Hematopoietic multipotent progenitor cell treated with erythropoietin and hydrocortisone succinate and interleukin-3 and kit ligand, for 17 days (in vitro differentiated cells): Measurements from ENCODE around the gene PAX2.

Experiments
- DNase-seq: peaks from one replicate; pipeline ENCODE4 v3.0.0-alpha.2; 2015; ENCODE audit warnings: low spot score

PAX2 gene

DNA sequence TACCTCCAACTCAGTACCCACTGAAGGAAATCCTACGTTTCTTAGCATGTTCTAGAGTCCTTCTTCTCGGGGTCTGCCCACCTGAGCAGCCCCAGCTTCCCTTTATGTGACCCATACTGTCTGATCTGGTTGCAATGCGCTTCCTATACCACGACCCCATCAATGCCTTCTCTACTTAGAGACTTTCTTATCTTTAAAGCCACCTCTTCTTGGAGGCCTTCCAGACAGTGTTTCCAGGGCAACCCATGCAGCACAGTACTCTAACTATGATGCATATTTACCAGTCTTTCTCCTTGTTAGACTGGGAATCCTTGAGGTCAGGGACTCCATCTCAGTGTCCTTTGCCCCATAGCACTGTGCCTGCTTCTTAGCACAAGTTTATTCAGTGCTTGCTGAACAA, 112.9 kb downstream of the PAX2 start:
- DNase-seq: no peak

DNA sequence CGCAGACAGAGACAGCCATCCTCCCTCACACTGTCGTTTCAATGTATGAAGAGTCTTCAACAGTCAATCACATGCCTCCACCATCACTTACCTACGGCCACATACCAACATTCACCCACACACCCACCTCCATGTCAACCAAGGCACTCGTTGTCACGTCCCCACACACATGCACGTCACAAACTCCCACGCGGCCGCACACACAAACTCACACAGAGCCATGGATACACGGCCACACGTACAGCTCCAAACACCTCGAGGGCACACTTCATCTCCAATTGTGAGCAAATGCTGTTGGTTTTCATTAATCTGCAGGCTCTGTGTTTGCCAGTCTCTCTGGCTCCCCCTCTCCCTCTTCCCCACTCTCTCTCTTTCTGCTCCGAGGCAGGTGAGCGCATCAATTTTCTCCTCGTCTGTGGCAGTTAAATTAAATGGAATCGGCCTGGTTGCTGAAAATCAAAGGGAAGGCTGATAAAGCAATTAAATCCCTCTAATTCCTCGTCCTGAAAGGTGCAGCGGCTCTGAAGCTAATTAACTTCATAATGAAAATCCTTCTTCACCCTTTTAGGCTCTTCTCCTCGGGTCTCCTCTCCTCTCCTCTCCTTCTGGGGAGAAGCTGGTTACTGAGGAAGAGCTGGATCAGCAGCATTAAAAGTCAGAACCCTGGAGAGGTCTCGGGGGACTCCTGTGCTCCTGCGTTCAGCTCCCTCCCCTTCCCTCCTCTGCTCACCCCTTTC, 113.5 kb downstream of the PAX2 start:
- no peak for DNase-seq

DNA sequence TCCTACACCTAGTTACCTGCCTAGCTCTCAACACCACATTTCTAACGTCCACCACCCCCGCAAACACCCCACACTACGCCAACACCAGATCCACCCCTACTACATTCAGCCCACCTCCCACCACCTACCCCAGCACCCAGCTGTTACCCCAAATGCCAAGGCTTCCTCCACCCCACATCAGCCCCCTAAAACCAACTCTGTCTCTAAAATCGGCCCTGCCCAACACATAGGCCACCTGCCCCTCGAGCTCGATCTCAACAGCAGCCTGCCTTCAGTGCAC, 114.0 kb downstream of the PAX2 start:
- DNase-seq: no peak

DNA sequence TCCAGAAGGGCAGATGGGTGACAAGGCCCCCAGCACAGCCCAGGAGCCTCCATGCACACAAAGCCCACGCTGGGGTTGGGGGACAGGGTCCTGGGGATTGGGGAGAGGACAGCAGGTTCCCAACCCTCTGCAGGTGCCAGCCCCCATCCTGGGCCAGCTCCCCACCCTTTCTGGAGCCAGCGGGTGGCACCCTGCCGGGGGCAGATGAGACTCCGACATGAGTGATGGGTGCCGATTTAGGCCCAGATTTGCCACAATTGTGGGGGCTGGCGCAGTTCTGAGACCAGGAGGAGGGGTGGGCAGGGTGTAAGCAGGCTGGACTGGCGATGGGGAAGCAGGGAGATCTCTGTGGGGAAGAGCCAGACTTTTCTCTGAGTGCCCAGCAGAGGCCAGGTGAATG, 118.1 kb downstream of the PAX2 start:
- no peak for DNase-seq

DNA sequence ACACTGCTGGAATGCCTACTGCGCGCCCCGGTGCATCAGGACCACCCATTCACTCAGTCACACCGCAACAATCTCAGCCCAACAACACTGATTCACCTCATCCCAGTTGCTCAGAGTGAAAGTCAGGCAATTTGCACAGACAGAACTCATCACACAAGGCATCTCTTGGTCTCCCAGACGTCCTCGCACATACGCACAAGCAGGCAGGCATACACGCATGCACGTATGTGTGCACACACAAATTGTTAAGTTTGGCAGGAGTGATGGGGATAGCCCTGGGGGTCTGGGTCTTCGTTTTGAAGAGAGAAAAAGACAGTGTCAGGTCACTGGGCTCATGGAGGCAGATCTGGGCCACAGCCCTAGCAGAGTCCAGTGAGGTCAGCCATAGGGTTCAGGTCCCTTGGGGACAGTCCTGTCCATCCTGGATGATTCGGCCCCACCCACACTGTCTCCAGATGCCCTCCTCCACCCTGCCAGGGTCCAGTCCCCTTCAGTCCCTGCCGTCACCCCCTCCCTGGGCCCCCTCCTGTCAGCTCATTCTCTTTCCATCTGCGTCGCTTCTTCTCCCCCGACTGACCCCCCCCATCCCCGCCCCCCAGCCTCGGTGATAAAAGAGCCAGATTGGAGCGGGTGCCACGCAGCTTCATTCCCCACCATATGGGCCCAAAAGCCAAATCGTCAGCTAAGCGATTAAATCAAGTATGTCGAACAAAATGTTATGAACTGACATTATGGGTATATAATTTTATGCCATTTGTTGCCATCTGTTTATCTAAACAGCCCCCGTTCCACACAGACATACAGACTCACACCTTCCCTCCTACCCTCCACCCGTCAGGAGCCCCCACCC, 118.9 kb downstream of the PAX2 start:
- no peak for DNase-seq

DNA sequence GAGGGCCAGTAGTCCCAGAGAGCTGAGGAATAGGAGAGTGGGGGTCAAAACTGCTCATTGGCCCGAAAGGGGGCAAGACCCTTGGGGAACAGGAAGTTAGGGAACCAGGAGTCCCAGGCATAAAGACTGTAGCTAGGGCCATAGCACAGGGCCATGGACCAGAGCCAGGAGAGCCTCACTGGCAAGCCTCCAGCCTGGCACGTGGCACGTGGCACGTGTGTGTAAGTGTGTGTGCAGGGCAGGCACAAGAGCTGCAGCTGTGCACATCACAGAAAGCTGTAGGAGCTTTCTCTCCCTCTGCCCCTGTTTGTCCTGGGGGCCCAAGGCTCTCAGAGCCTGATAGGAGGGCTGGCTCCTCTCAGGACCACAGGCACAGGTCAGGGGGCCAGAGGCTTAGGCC, 119.6 kb downstream of the PAX2 start:
- DNase-seq: no peak

DNA sequence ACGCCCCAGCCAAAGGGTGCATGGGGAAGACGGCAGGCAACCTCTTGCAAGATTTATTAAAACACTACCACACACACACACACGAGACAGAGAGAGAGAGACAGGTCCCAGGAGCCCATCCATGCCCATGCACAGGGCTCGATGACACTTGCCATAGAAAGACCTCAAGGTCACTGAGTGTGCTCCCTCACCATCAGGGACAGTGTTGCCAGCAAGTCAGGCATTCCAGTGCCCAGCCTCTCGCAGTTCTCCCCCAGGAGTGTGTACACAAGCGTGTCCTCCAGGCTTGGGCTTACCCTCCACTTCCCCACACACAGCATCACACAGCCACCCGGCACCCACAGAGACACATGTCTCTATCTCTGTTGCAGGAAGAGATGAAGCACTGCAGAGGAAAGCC, 120.6 kb downstream of the PAX2 start:
- no peak for DNase-seq

DNA sequence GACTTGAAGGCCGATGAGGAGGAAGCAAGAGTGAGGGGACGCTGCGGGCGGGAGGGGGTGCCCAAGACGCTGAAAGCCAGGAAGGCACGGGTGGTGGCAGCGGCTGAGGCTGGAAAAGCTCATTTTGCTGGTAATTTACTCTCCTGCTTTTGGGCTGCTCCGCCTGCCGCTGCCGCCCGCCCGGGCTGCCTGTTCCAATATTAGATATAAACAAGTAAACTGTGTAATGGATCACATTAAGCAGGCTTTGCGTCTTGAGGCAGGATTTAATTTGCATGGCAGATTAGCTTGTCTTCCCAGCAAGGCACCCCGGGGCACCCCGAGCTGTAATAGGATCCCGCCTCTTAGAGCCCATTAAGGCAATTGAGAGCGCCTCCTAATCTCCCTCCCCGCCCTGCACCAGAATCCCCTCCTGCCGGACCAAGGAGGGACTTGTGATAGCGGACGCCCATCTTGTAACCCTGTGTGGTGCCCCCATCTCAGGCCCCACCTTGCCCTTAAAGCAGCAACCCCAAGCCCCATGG, 121.3 kb downstream of the PAX2 start:
- DNase-seq: no peak

DNA sequence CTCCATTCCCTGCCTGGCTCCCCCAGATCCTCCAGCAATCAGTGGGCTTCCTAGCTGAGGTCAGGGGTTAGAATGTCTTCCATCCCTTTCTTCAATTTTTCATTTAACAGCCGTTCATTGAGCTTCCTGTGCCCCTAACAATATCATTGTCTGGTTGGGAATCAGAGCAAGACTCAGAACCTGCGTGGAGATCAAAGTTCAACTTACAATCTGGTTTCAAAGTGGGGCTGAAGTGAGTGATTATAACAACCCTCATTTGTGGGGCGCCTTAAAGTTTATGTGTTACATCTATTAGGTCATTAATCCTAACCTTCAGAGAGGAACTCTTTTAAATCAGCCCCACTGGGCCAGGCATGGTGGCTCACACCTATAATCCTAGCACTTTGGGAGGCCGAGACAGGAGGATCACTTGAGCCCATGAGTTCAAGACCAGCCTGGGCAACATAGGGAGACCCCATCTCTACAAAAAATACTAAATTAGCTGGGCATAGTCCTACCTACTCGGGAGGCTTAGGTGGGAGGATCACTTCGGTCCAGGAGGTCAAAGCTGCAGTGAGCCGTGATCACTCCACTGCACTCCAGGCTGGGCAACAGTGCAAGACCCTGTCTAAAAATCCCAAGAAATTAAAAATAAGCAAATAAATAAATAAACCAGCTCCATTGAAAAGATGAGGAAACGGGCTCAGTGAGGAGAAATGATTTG, 122.0 kb downstream of the PAX2 start:
- DNase-seq: no peak

DNA sequence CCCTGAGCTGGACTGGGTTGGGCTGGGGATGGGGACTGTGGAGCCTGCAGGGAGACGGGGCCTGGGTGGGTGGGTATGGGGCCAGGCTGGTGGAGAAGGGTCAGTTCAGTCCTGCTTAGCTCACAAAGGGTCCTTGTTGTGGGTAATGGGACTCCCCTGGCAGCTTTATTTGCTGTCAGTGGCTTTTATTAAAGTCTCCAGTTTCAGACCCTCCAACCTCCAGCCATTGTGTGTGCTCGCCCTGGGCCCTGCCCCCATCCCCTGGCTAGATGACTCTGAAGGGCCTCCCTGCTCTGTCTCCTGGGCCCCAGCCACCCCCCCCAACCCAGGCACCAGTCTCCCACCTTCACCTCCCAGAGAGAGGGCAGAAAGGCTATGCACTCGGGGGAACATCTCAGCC, 123.0 kb downstream of the PAX2 start:
- DNase-seq: no peak

DNA sequence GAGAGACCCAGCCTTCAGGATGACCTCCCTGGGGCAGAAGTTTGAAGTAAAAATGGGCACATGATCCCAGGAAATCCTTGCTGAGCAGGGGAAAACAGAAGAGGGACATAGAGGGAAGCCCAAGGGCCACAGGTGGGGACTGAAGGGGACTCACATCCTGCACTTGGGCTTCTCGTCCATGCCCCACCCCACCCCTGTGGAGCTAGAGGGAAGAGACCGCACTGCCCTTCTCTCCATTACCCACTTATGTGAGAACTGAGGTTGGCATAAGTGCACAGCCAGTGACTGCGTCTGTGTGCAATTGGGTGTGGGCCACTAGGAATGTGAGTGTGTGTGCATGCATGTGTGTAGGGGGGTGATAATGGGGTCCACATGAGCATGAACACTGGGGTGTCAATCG, 124.0 kb downstream of the PAX2 start:
- DNase-seq: no peak

DNA sequence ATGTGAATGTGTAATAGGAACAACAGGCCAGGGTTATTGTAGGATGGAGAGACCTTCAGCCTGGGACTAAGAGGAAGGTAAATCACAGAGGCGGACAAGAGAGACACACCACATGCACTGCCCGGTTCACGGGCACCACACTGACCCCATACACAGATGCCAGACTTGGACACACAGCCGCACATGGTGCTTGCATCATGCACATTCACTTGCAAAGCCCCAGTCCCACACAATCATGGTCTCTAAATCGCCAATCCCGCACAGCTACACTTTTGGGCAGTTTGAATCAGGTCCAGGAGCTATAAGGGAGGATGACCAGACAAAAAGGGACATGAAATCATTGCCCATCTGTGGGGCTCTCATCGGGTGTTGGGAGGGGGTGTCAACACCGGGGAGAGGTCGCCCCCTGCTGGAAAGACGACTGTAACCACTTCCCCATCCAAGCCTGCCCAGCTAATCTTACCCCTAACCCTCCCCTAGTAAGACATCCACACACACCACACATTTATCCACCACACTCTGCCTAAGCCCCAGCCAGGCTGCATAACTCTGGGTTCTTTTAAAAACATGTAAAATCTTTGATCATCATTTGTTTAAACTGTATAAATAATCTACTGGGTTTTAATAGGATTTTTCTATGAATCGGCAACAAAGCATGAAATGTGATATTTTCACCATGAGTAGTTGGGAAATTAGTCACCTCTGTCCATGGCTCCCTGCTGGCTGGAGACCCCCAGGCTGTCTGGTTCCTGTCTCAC, 126.8 kb downstream of the PAX2 start:
- peak; percentile 9 for DNase-seq

DNA sequence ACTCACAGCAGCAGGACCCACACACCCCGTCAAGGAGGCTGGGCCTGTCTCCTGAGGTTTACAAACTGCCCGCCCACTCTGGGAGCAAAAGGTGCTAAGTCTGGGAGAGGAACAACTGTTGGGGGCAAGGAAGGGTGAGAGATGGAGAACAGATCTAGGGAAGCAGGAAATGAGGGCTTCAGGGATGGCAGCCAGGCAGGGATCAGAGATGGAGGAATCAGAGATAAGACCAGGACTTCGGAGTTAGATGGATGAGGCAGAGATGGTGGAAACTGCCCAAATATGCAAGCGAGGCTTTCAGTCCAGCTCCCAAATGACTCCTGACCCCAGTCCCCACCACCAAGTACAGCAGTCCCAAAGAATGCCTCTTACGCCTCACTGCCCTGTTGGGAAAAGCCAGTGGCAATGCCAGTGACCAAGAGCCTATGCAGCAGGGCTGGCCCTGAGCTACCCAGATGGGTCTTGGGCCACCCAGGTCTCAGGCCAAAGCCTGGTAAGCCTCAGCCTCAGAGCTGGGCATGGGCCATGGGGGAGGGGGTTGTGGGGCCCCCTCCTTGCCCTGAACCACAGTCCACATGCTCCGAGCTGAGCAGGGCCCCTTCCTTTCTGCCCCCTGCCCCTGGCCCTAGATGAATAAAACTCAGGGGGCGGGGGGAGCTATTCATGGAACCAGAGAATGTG, 127.9 kb downstream of the PAX2 start:
- no peak for DNase-seq

DNA sequence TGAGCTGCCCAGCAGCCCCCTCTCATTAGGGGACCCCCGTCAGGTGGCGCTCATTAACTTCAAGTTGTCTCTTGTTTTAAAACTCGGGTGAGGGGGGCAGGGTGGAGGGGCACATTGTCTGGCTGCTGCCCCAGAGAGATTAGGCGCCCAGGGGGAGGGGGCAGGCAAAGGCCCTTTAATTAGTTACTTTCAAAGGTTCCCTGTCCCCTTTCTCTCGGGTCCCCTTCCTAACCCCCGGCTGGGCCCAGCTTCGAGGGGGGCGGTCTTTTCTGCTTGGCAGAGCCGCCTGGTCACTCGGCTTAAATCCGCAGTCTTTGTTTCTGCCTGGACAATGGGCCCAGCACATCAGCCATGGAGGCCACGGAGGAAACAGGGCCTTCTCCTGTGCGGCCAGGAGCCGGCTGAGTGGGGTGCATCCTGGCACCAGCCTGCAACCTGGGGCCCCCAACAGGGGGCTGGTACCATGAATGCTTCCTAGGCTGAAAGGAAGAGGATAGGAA, 128.5 kb downstream of the PAX2 start:
- no peak for DNase-seq

DNA sequence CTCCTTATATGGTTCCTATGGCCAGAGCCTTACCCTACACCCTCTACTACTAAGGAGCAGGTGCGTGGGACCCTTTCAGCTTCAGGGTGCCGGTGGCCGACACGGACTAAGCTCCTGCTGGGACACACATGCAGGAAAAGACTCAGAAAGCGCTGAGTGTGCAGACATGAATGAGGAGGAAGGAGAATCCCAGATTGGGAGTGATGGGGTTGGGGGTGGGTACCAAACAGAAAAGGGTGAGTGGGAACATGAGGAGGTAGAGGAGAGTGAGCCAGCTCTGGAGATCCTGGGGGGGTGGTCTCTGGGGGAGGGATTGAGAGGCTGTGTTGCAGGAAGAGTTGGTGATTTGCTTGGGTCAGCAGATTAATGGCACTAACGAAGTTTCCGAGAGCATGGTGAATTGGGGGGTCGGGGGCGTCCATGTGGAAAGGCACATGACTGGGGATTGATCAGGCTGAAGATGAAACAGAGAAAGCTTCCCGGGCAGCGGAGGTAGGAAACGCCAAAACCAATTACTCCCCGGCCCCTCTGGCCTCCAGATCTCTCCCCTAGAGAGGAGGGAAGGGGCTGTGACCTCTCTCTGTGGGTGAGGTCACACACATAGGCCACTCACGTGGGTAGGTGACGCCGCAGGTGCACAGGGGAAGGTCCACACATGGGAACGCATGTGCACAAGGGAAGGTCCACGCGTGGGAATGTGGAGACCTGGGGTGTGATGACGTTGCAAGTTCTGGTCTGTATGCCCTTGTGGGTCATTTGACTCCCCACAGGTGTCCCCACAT, 129.5 kb downstream of the PAX2 start:
- no peak for DNase-seq

DNA sequence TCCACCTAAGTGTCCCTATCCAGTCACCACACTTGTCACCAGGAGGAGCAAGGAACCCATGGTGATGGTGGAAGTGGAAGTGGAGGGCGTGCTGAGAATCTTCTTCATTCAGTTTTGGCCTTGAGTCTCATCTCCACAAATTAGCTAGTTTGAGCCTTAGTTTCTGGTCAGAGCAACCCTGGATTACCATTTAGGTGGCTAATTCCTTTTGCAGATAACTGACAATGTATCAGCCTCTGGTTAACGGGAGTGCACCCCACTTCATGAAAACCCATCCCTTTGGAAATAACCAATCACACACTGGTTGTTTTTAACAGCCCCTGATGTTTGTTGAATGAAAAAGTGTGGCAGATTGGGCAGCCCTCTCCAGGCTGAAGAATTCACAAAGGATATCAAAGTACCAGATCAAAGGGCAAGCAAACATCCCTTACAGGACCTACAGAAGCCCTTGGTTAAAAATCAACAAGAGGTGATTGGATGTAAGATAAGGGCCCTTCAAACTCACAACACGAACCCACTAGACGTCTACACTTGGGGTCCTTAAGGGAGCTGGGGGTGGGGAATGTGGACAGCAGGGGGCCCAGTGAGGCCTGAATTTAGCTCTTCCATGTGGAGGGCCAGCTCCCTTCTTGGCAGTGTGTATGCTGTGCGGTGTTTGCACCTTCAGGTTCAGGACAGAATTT, 130.2 kb downstream of the PAX2 start:
- no peak for DNase-seq

DNA sequence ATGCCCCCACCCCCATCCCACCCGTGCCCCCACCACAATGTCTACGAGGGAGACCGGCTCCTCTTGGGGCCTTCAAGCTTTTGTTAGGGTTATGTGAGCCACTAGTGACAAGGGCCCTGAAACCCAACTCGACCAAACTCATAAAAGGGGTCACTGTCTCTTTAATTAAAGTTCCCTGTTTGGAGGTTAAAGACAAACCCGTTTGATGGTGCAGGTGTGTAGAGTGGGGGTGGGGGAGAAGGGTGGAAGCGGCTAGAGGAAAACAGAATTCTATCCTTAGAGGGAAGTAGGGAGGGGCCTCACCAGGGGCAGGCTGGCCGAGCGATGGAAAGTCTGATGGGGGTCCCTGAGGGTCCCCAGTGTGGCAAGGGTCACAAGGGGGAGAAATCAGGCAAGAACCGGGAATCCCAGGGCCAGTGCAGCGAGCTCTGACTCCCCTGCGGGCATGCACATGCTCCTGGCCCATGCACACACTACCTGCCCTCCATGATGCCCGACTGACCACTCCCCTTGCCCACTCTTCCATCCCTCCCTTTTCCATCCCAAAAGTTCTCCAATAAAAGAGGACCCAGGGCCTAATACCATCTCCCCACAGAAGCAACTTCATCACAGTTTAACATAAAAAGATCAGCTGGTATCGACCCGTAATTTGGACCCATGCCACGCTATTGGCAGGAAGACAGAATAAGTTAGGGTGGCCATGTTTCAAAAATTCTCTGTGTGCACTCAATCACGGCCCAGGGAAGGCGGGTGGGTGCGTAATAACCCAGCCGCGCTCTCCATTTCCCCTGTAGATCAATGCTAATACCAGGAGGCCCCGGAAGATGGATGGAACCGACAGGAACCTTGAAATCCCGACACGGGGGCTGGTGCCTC, 131.4 kb downstream of the PAX2 start:
- no peak for DNase-seq

DNA sequence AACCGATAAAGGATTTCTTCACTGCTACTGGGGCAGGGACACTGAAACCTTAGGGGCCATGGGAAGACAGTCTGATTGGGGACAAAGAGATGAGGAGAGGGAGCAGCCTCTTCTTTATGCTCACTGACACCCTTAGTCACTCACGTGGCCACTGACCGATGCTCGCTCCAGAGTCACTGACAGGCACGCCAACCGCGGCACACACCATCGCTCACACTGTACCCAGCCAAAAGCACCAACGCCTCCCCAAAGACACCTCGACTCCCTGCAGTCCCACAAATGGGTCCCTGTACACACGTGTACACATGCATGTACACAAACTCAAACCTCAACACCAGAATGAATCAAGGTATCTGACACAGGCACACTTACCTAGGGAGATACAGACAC, 132.1 kb downstream of the PAX2 start:
- DNase-seq: no peak

DNA sequence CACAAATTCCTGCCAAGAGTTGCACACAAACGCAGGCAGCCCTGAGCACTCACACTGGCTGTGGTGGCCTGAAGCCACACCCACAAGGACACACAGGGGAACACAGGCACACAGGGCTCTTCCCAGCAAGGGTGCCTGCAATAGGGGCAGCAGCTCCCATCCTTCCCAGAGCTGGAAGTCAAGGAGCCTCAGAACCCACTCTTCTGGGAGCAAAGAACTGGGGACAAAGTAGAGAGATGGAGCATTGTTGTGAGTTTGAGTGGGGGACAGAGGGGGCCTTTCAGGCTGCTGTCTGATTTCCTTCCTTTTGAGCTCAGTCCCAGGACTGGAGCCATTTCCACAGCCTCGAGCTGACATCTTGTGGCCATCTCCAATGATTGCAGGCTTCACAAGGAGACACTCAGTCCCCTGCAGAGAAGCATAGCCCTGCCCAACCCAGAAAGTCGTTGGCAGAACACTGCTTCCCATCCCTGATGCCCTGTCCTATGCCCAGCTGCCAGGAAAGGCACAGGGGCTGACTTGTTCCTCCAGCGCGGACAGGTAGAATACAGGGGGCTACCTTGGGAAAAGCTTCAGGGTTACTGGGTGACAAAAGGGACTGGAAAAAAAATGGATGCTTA, 133.0 kb downstream of the PAX2 start:
- no peak for DNase-seq
